Hematopoietic multipotent progenitor cell treated with erythropoietin and hydrocortisone succinate and interleukin-3 and kit ligand, for 4 days (in vitro differentiated cells): ENCODE data around the gene FOXJ2.
"Not testable (repeated sequence)": the region's sequence is repeated elsewhere in the genome, so short reads cannot be mapped to it uniquely, and the experiment has no call there.

Experiments used
- DNase-seq: peaks from one replicate; pipeline ENCODE4 v3.0.0-alpha.2; 2015

Gene FOXJ2

GRCh38 chr12:8031017-8031416 is 1.5 kb upstream of the FOXJ2 start:
- not testable (repeated sequence) for DNase-seq

GRCh38 chr12:8031872-8032241 is 659 bp upstream of the FOXJ2 start:
- peak; percentile 49 for DNase-seq

- peak; percentile 90 for DNase-seq
These were observed 883 bp downstream of the FOXJ2 start for GRCh38 chr12:8033153-8034044.

GRCh38 chr12:8034802-8035201 is 2.3 kb downstream of the FOXJ2 start:
- peak; percentile 74 for DNase-seq

- no peak for DNase-seq
These were observed 3.0 kb downstream of the FOXJ2 start for GRCh38 chr12:8035440-8036010.

GRCh38 chr12:8036346-8036745 is 3.8 kb downstream of the FOXJ2 start:
- no peak for DNase-seq

- DNase-seq: peak; percentile 83
These were observed 4.6 kb downstream of the FOXJ2 start for GRCh38 chr12:8037046-8037663.

- DNase-seq: no peak
These were observed 5.4 kb downstream of the FOXJ2 start for GRCh38 chr12:8037947-8038346.

GRCh38 chr12:8038659-8039114 is 6.2 kb downstream of the FOXJ2 start:
- DNase-seq: peak; percentile 78

GRCh38 chr12:8040791-8041190 is 8.3 kb downstream of the FOXJ2 start:
- DNase-seq: no peak

GRCh38 chr12:8045952-8046944 is 13.7 kb downstream of the FOXJ2 start:
- DNase-seq: peak; percentile 89

- DNase-seq: no peak
These were observed 15.3 kb downstream of the FOXJ2 start for GRCh38 chr12:8047842-8048241.

- no peak for DNase-seq
These were observed 16.4 kb downstream of the FOXJ2 start for GRCh38 chr12:8048906-8049305.

GRCh38 chr12:8050600-8051250 is 18.2 kb downstream of the FOXJ2 start:
- no peak for DNase-seq

- DNase-seq: peak; percentile 83
These were observed 20.2 kb downstream of the FOXJ2 start for GRCh38 chr12:8052679-8053078.

- peak; percentile 25 for DNase-seq
These were observed 22.3 kb downstream of the FOXJ2 start for GRCh38 chr12:8054816-8055215.

- DNase-seq: no peak
These were observed 24.8 kb downstream of the FOXJ2 start for GRCh38 chr12:8057306-8057705.

- no peak for DNase-seq
These were observed 25.3 kb downstream of the FOXJ2 start for GRCh38 chr12:8057839-8058238.

- no peak for DNase-seq
These were observed 26.0 kb downstream of the FOXJ2 start for GRCh38 chr12:8058506-8058905.

GRCh38 chr12:8064131-8064530 is 31.6 kb downstream of the FOXJ2 start:
- DNase-seq: peak; percentile 37

- DNase-seq: peak; percentile 89
These were observed 33.6 kb downstream of the FOXJ2 start, which contains the start of gene C3AR1 for GRCh38 chr12:8065991-8066594. Gene C3AR1 (minus strand): TSS chr12:8066359. CDS start chr12:8060185, 6,174 bp downstream.

- no peak for DNase-seq
These were observed 37.1 kb downstream of the FOXJ2 start for GRCh38 chr12:8069582-8069981.
